IMR-90 (cell line): ENCODE data around the gene KIF3A. TPM values are rescaled to one million over a fixed set of nuclear protein-coding genes. Genes with fewer than 3 reads are reported as not detected.

Source experiments
- ATAC-seq: fragments of 200-7000 bp; cut with Tn5 transposase; 2 replicates; pipeline ENCODE4 v1.9.1; 2020; ENCODE audit warnings: low read depth, mild to moderate bottlenecking, moderate library complexity
- BruUV-seq: library from RNA; stranded (reverse); fragments of 400-500 nt; replicated peaks from 2 replicates; lab custom pipeline; 2021; lab: Mats Ljungman, UMichigan
- CTCF ChIA-PET: fragments of 300-600 bp; formaldehyde crosslinking; extraction: SDS; loops from one replicate; lab custom pipeline; 2021; ENCODE audit warnings: antibody characterized with exemption; lab: Yijun Ruan, JAX
- POLR2A ChIA-PET: fragments of 300-600 bp; sonication (Branson Sonifier 250); formaldehyde crosslinking; loops from one replicate; lab custom pipeline; 2022; ENCODE audit warnings: antibody characterized with exemption; ENCODE audit not compliant: unreplicated experiment; lab: Charles Lee
- DNase-seq: peaks from one replicate; pipeline ENCODE4 v3.0.0; 2013
- H2AFZ ChIP-seq: replicated peaks from 2 replicates; pipeline ENCODE3; 2013; ENCODE audit warnings: low read length, mild to moderate bottlenecking; ENCODE audit not compliant: poor library complexity
- H2AK5ac ChIP-seq: 2 replicates; pipeline ENCODE4 v1.6.1; 2013; ENCODE audit warnings: low read depth, low read length, inconsistent platforms
- H2AK9ac ChIP-seq: replicated peaks from 2 replicates; pipeline ENCODE3; 2013; ENCODE audit warnings: mild to moderate bottlenecking, low read depth, low read length, moderate library complexity; ENCODE audit not compliant: poor library complexity
- H2BK120ac ChIP-seq: 2 replicates; pipeline ENCODE4 v1.6.1; 2013; ENCODE audit warnings: low read depth, low read length, inconsistent platforms
- H2BK15ac ChIP-seq: 3 replicates; pipeline ENCODE4 v1.6.1; 2013; ENCODE audit warnings: low read depth, low read length, inconsistent platforms
- H2BK20ac ChIP-seq: 2 replicates; pipeline ENCODE4 v1.6.1; 2013; ENCODE audit warnings: low read depth, mild to moderate bottlenecking, inconsistent platforms, low read length, moderate library complexity
- H2BK5ac ChIP-seq: 2 replicates; pipeline ENCODE4 v1.6.1; 2013; ENCODE audit warnings: mild to moderate bottlenecking, low read depth, low read length, inconsistent platforms; ENCODE audit not compliant: poor library complexity, severe bottlenecking
- H3K14ac ChIP-seq: replicated peaks from 2 replicates; pipeline ENCODE4 v1.6.1; 2013; ENCODE audit warnings: low read depth, low read length, inconsistent platforms
- H3K18ac ChIP-seq: 2 replicates; pipeline ENCODE4 v1.6.1; 2013; ENCODE audit warnings: low read depth, low read length, control low read depth
- H3K23ac ChIP-seq: 2 replicates; pipeline ENCODE4 v1.6.1; 2013; ENCODE audit warnings: low read depth, low read length, inconsistent platforms
- H3K27ac ChIP-seq: 2 replicates; pipeline ENCODE4 v1.5.1; 2013; ENCODE audit warnings: mild to moderate bottlenecking, control low read depth, low read length; ENCODE audit not compliant: insufficient read depth
- H3K27me3 ChIP-seq: 2 replicates; pipeline ENCODE4 v1.6.1; 2013; ENCODE audit warnings: low read length; ENCODE audit not compliant: control insufficient read depth, insufficient read depth
- H3K36me3 ChIP-seq: 2 replicates; pipeline ENCODE4 v1.6.1; 2013; ENCODE audit warnings: low read length, mixed read lengths; ENCODE audit not compliant: control insufficient read depth, insufficient read depth
- H3K4ac ChIP-seq: 2 replicates; pipeline ENCODE4 v1.6.1; 2013; ENCODE audit warnings: low read depth, low read length, inconsistent platforms
- H3K4me1 ChIP-seq: 2 replicates; pipeline ENCODE4 v1.6.1; 2013; ENCODE audit warnings: low read length, mixed read lengths; ENCODE audit not compliant: control insufficient read depth, insufficient read depth
- H3K4me2 ChIP-seq: 2 replicates; pipeline ENCODE4 v1.6.1; 2013; ENCODE audit warnings: low read depth, mild to moderate bottlenecking, control low read depth, low read length, moderate library complexity
- H3K4me3 ChIP-seq: 2 replicates; pipeline ENCODE4 v1.5.1; 2013; ENCODE audit warnings: low read depth, mild to moderate bottlenecking, control low read depth, low read length, moderate library complexity; ENCODE audit not compliant: insufficient read depth
- H3K56ac ChIP-seq: 2 replicates; pipeline ENCODE4 v1.6.1; 2013; ENCODE audit warnings: low read length, inconsistent platforms; ENCODE audit not compliant: insufficient read depth; ENCODE audit errors: extremely low read depth
- H3K79me1 ChIP-seq, 2 experiments: 2 replicates each; pipeline ENCODE4 v1.6.1; 2013; ENCODE audit warnings: low read length in 2 of 2, inconsistent platforms in 1 of 2, low read depth in 1 of 2
- H3K9ac ChIP-seq: 2 replicates; pipeline ENCODE4 v1.6.1; 2013; ENCODE audit warnings: low read depth, low read length, control low read depth
- H3K9me1 ChIP-seq: 2 replicates; pipeline ENCODE4 v1.6.1; 2013; ENCODE audit warnings: low read length, inconsistent platforms; ENCODE audit not compliant: insufficient read depth
- H3K9me3 ChIP-seq: 2 replicates; pipeline ENCODE4 v1.6.1; 2013; ENCODE audit warnings: low read length; ENCODE audit not compliant: control insufficient read depth, insufficient read depth
- H4K20me1 ChIP-seq: 2 replicates; pipeline ENCODE4 v1.6.1; 2013; ENCODE audit warnings: low read length, inconsistent platforms; ENCODE audit not compliant: insufficient read depth
- H4K5ac ChIP-seq: 2 replicates; pipeline ENCODE4 v1.6.1; 2013; ENCODE audit warnings: mild to moderate bottlenecking, low read depth, low read length, control low read depth
- H4K8ac ChIP-seq, 2 experiments: 2 replicates each; pipeline ENCODE4 v1.6.1; 2013; ENCODE audit warnings: low read depth in 2 of 2, low read length in 2 of 2, control low read depth in 1 of 2, inconsistent platforms in 1 of 2
- H4K91ac ChIP-seq: 2 replicates; pipeline ENCODE4 v1.6.1; 2013; ENCODE audit warnings: low read depth, low read length, inconsistent platforms; ENCODE audit not compliant: insufficient read depth
- MXI1 ChIP-seq: IDR thresholded peaks from 2 replicates; pipeline ENCODE4 v1.6.1; 2012; ENCODE audit warnings: low read depth, mild to moderate bottlenecking, low read length, moderate library complexity, borderline replicate concordance
- NFE2L2 ChIP-seq: fragments of 150-350 bp; IDR thresholded peaks from 2 replicates; pipeline ENCODE4 v1.6.1; 2016; ENCODE audit warnings: low read depth, mild to moderate bottlenecking, low read length
- WGBS, 2 experiments: methylation state at CpG; one replicate each; pipeline versions ENCODE4 v1.1.5 to v1.1.7; 2013; ENCODE audit warnings: missing lambda C conversion rate in 2 of 2; ENCODE audit not compliant: insufficient read length in 1 of 2; ENCODE audit errors: extremely low coverage in 2 of 2; 5-methylcytosine and 5-hydroxymethylcytosine counted together
- dilution Hi-C: fragments of 300-500 bp; cut with HindIII; formaldehyde crosslinking; loops from one replicate; pipeline ENCODE4 v1.14.3; 2018; ENCODE audit warnings: low sequenced_read_pairs; ENCODE audit not compliant: unreplicated experiment
- in situ Hi-C: fragments of 300-500 bp; cut with MboI; formaldehyde crosslinking; loops from 3 replicates; pipeline ENCODE4 v1.14.3; 2019; ENCODE audit warnings: low sequenced_read_pairs, inconsistent platforms, mixed read lengths
- intact Hi-C: fragments of 100-400 bp; cut with micrococcal nuclease; formaldehyde crosslinking; loops from 2 replicates; pipeline ENCODE4 v1.10.0; 2022
- polyA plus RNA-seq, 3 experiments: library from polyadenylated mRNA; depleted of rRNA; stranded (reverse); fragments of >200 nt; gene quantifications; 2 replicates each; pipeline ENCODE4 v1.2.3, GENCODE V29; 2012; ENCODE audit warnings: low replicate concordance in 1 of 3
- total RNA-seq: library from RNA; depleted of rRNA; stranded (reverse); fragments of >200 nt; gene quantifications from 2 replicates; pipeline ENCODE4 v1.2.3, GENCODE V29; 2012

KIF3A gene
- total and polyA plus RNA-seq, 2 of the 4 experiments (the other 2 are of a cell fraction) = 4.3 to 4.5 TPM

DNA sequence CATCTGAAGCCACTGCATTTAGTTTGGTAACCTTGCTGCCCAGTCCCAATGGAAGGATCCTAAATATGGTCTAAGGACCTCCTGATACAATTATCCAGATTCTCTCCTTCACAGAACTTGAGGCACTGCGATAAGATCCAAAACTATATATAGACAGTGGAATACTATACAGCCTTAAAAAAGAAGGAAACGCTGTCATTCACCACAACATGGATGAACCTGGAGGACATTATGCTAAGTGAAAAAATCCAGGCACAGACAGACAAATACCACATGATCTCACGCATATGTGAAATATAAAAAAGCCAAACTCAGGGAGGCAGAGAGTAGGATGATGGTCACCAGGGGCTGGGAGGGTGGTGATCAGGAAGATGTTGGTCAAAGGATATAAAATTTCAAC is 66.3 kb downstream of the KIF3A start:
- Histone ChIP-seq H3K56ac (no peak overlapping the region), H2AFZ (no peak overlapping the region), H2BK120ac (no peak overlapping the region), H3K36me3 (no peaks in the 10 kb centered on the region), H4K91ac (no peak overlapping the region), H2AK5ac (no peak overlapping the region), H4K8ac (no peak overlapping the region), H2BK5ac (no peak overlapping the region), H3K27me3 (no peaks in the 10 kb centered on the region), H3K18ac (no peak overlapping the region), H4K20me1 (no peaks in the 10 kb centered on the region), H3K9me1 (peaks cover 8% of the 10 kb centered on the region), H3K4me2 (no peak overlapping the region), H2AK9ac (no peak overlapping the region), H3K23ac (no peak overlapping the region), H3K14ac (no peak overlapping the region), H3K4me3 (no peak overlapping the region), H3K4me1 (peaks cover 12% of the 10 kb centered on the region), H3K9me3 (no peaks in the 10 kb centered on the region), H3K79me1 (no peaks in the 10 kb centered on the region), H2BK20ac (no peak overlapping the region), H2BK15ac (no peak overlapping the region), H3K4ac (no peak overlapping the region), H3K9ac (no peak overlapping the region), H3K27ac (no peak overlapping the region), H4K5ac (no peak overlapping the region)
- dilution Hi-C loops = no loop called here
- intact Hi-C loops = no loop called here
- DNase-seq (no peak), ATAC-seq (no peak)
- ChIA-PET POLR2A (no interaction called here), CTCF (no interaction called here)
- TF ChIP-seq MXI1 = no peak
- no peak for TF ChIP-seq NFE2L2
- BruUV-seq = no TSS peak
- no CpG with 5 or more reads among the region's 3 CpGs for WGBS, 2 experiments
- in situ Hi-C loops = no loop called here
